Heart right ventricle (tissue), 16 donors: ENCODE results near the gene AQP2. TPM values are rescaled to one million over a fixed set of nuclear protein-coding genes. Genes with fewer than 3 reads are reported as not detected.

Experiments
- ATAC-seq, 8 donors: fragments of 200-7000 bp; cut with Tn5 transposase; one replicate each; pipeline ENCODE4 v1.9.1; 2020; ENCODE audit warnings: mild to moderate bottlenecking in 8 of 8, moderate library complexity in 8 of 8, moderate number of reproducible peaks in 1 of 8
- DNase-seq, 2 donors: peaks; one replicate each; pipeline ENCODE4 v3.0.0-alpha.2; 2020
- H3K27ac ChIP-seq, 10 donors: fragments of 200-600 bp; sonication (generic) in 2 of 10; one replicate each; pipeline versions ENCODE4 v1.5.0 to v1.8.0; 2020 to 2022; ENCODE audit warnings: mild to moderate bottlenecking in 3 of 10
- H3K27me3 ChIP-seq, 7 donors: fragments of 200-600 bp; one replicate each; pipeline ENCODE4 v1.8.0; 2021 to 2022; ENCODE audit warnings: mild to moderate bottlenecking in 2 of 7
- H3K36me3 ChIP-seq, 9 donors: fragments of 200-600 bp; sonication (generic) in 1 of 9; one replicate each; pipeline versions ENCODE4 v1.5.0 to v1.8.0; 2020 to 2022; ENCODE audit warnings: mild to moderate bottlenecking in 2 of 9
- H3K4me1 ChIP-seq, 9 donors: fragments of 200-600 bp; sonication (generic) in 1 of 9; one replicate each; pipeline versions ENCODE4 v1.5.0 to v1.8.0; 2020 to 2022; ENCODE audit warnings: mild to moderate bottlenecking in 4 of 9
- H3K4me3 ChIP-seq, 10 donors: fragments of 200-600 bp; sonication (generic) in 2 of 10; one replicate each; pipeline versions ENCODE4 v1.5.0 to v1.8.0; 2020 to 2022; ENCODE audit warnings: mild to moderate bottlenecking in 7 of 10, moderate library complexity in 2 of 10
- H3K9me3 ChIP-seq, 11 donors: fragments of 200-600 bp in 10 of 11; sonication (generic) in 2 of 11; one replicate each; pipeline versions ENCODE4 v1.5.0 to v1.8.0; 2013 to 2022; ENCODE audit warnings: mild to moderate bottlenecking in 2 of 11, control low read depth in 1 of 11, moderate library complexity in 1 of 11
- CTCF ChIP-seq, 9 donors: fragments of 200-600 bp; sonication (generic) in 2 of 9; IDR thresholded peaks; one replicate each; pipeline versions ENCODE4 v1.5.0 to v1.8.0; 2021 to 2022; ENCODE audit warnings: antibody characterized with exemption in 9 of 9, mild to moderate bottlenecking in 5 of 9, moderate library complexity in 1 of 9
- WGBS, 2 donors: extraction: QIAGEN DNeasy Blood & Tissue Kit; methylation state at CpG; one replicate each; pipeline ENCODE4 v1.1.7; 2013; ENCODE audit warnings: inconsistent platforms in 1 of 2; 5-methylcytosine and 5-hydroxymethylcytosine counted together
- intact Hi-C, 10 donors: fragments of 100-400 bp; cut with DNase I; formaldehyde crosslinking; loops; one replicate each; pipeline versions ENCODE4 v1.11.1 to v1.14.2; 2022
- polyA plus RNA-seq, 2 donors: library from polyadenylated mRNA; stranded (reverse); fragments of 200-250 nt; gene quantifications; one replicate each; pipeline ENCODE4 v1.2.3, GENCODE V29; 2013
- total RNA-seq, 10 donors: library from RNA; stranded (reverse); fragmentation: NEBNext Ultra II Directional in 3 of 10; extraction: Animal tissue kit (Norgen Biotek cat#: 25700) in 3 of 10; gene quantifications; one replicate each; pipeline versions ENCODE4 v1.2.1 to v1.2.4, GENCODE V29; 2021 to 2023
- donor health status: Arrhythmogenic right ventricular cardiomyopathy.
- donor health status: ischemic (EF 13 %, LVEDD 7.1; RV severe dilation, severe dysfunction).
- donor health status: healthy with polysubstance abuse.
- donor health status: DM: no; HTN: yes; CAD: no.
- donor health status: DM: no; HTN: no; CAD: no.
- donor health status: ischemic (EF 25% LVEDD 6.9; RV normal size, moderate dysfunction).
- donor health status: ischemic (EF 25% LVEDD 5.7; RV mildly dilated, moderate dysfunction).
- donor health status: healthy.
- donor health status: DM: yes; HTN: yes; CAD: no.
- donor health status: Ischemic cardiomyopathy.
- donor health status: ischemic (EF 35%, LVEDD 5.7; RV mildly dilated, moderate dysfunction).
- donor health status: nonischemic (EF 11% LVEDD 7.7; RV severe dilation, severe dysfunction).
- donor health status: DM: yes; HTN: yes; CAD: no.
- donor health status: PGD.
- donor health status: ischemic (EF 29% LVEDD 5.4; RV normal size, mild dysfunction).
- donor health status: nonischemic (EF 23%, LVEDD 6.1; RV moderate dilation, normal function).

Gene AQP2
- total and polyA plus RNA-seq, 12 donors, result 0.04 TPM; not detected in 11

- DNase-seq, result no peak
- H3K27me3 ChIP-seq, result peaks cover 0 to 7% (median 0%) of the 10 kb centered on the region in 7 donors
- intact Hi-C loops, result loop anchor here in 8 of 10 donors (1.0 to 10.0 kb wide), 4 partner anchors 77 to 250 kb away; no protein-coding TSS in a partner anchor
- peaks cover 0 to 26% (median 10%) of the 10 kb centered on the region in 9 donors for H3K4me1 ChIP-seq
- H3K27ac ChIP-seq, result peak overlapping the region in 2 of 10 donors; percentile 63 to 65
- no peak for TF ChIP-seq CTCF (IDR thresholded peaks at IDR 0.05)
- H3K9me3 ChIP-seq, result no peaks in the 10 kb centered on the region
- no peak overlapping the region for H3K4me3 ChIP-seq
- ATAC-seq, result no peak
- no peaks in the 10 kb centered on the region for H3K36me3 ChIP-seq
- 89 to 97% methylated on average over 3 of the region's 3 CpGs for WGBS, 2 donors
Observed at GRCh38 chr12:49944718-49945117, 5.8 kb upstream of the AQP2 start.

GRCh38 chr12:49945394-49946080 lies 5.0 kb upstream of the AQP2 start:
- Histone ChIP-seq H3K27ac (peak overlapping the region in 5 of 10 donors; percentile 15 to 65 (median 53)), H3K36me3 (no peaks in the 10 kb centered on the region), H3K4me3 (peak overlapping the region in 8 of 10 donors; percentile 13 to 44 (median 36)), H3K4me1 (peaks cover 0 to 26% (median 10%) of the 10 kb centered on the region in 9 donors), H3K9me3 (no peaks in the 10 kb centered on the region), H3K27me3 (peaks cover 0 to 12% (median 0%) of the 10 kb centered on the region in 7 donors)
- WGBS, 2 donors, result 10 to 12% methylated on average over 28 of the region's 28 CpGs
- peak; percentile 94 to 97 (median 96) for ATAC-seq
- peak; percentile 81 to 87 for DNase-seq
- intact Hi-C loops, result loop anchor here in 7 of 10 donors (1.0 to 10.0 kb wide), 4 partner anchors 78 to 249 kb away; no protein-coding TSS in a partner anchor
- peak; percentile 72 to 97 (median 95) for TF ChIP-seq CTCF (IDR thresholded peaks at IDR 0.05)

DNA sequence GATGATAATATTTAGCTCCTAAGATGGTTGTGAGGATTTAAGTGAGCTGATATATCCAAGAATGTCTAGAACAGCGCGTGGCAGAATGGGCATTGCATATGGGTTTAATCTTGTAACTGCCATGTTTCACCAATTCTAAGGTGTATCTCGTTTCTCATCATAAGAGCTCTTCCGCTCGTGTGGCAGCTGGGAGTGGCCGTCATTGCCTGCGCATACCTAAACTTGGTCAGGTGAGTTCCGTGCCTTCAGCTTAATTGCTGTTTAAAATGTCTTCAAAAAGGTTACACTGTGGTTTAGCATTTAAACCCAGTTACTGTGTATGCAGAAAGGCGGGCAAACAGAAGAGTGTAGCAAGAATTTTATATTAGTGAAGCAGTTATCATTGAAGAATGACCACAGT lies 4.5 kb upstream of the AQP2 start:
- 90 to 93% methylated on average over 9 of the region's 9 CpGs for WGBS, 2 donors
- Histone ChIP-seq H3K36me3 (no peaks in the 10 kb centered on the region), H3K27me3 (peaks cover 0 to 12% (median 0%) of the 10 kb centered on the region in 7 donors), H3K4me3 (no peak overlapping the region), H3K9me3 (no peaks in the 10 kb centered on the region), H3K27ac (peak overlapping the region in 4 of 10 donors; percentile 15 to 65 (median 58)), H3K4me1 (peaks cover 0 to 26% (median 10%) of the 10 kb centered on the region in 9 donors)
- no peak for ATAC-seq
- intact Hi-C loops, result loop anchor here in 6 of 10 donors (5.0 to 10.0 kb wide), 3 partner anchors 79 to 249 kb away; no protein-coding TSS in a partner anchor
- no peak for TF ChIP-seq CTCF (IDR thresholded peaks at IDR 0.05)
- DNase-seq, result no peak

GRCh38 chr12:49946497-49946896 lies 4.0 kb upstream of the AQP2 start:
- 80 to 92% methylated on average over 3 of the region's 3 CpGs for WGBS, 2 donors

More at GRCh38 chr12:49946497-49946896, 4.0 kb upstream of the AQP2 start:
- TF ChIP-seq CTCF (IDR thresholded peaks at IDR 0.05), result no peak
- no peaks in the 10 kb centered on the region for H3K36me3 ChIP-seq
- peaks cover 0 to 26% (median 10%) of the 10 kb centered on the region in 9 donors for H3K4me1 ChIP-seq
- H3K27ac ChIP-seq, result no peak overlapping the region
- DNase-seq, result no peak
- no peak for ATAC-seq
- intact Hi-C loops, result loop anchor here in 6 of 10 donors (5.0 to 10.0 kb wide), 3 partner anchors 79 to 248 kb away; no protein-coding TSS in a partner anchor
- no peaks in the 10 kb centered on the region for H3K9me3 ChIP-seq
- H3K27me3 ChIP-seq, result peaks cover 0 to 12% (median 0%) of the 10 kb centered on the region in 7 donors
- no peak overlapping the region for H3K4me3 ChIP-seq
